Endothelial cell of umbilical vein (primary cell): ENCODE data around the gene EIF1AD. TPM values are rescaled to one million over a fixed set of nuclear protein-coding genes. Genes with fewer than 3 reads are reported as not detected.

Experiments
- BruUV-seq: library from RNA; stranded (reverse); fragments of 400-500 nt; replicated peaks from 2 replicates; lab custom pipeline; 2021; lab: Mats Ljungman, UMichigan
- CTCF ChIA-PET: fragments of 300-600, 350-600 bp; sonication (Branson Sonifier 250); formaldehyde crosslinking; loops from one replicate; lab custom pipeline; 2021; ENCODE audit warnings: antibody characterized with exemption, inconsistent platforms; lab: Charles Lee
- POLR2A ChIA-PET: fragments of 300-600, 350-600 bp; sonication (Branson Sonifier 250); formaldehyde crosslinking; loops from one replicate; lab custom pipeline; 2021; ENCODE audit warnings: antibody characterized with exemption, inconsistent platforms; lab: Charles Lee
- DNase-seq: peaks from one replicate; pipeline ENCODE4 v3.0.0-alpha.2; 2011; ENCODE audit warnings: low read depth, low spot score
- FAIRE-seq: peaks from 2 replicates; lab custom pipeline; 2011; peaks lifted over from hg19 to GRCh38; lab: Jason Lieb, UNC
- H2AFZ ChIP-seq: 2 replicates; pipeline ENCODE4 v1.6.0; 2012; ENCODE audit warnings: low read depth, low read length, control low read depth, inconsistent platforms
- H3K27ac ChIP-seq: 2 replicates; pipeline ENCODE4 v1.5.1; 2011; ENCODE audit warnings: low read depth, mild to moderate bottlenecking, control low read depth, low read length, moderate library complexity; ENCODE audit not compliant: insufficient read depth
- H3K27me3 ChIP-seq, 2 experiments: 2 replicates each; pipeline versions ENCODE4 v1.6.0 to v1.6.1; 2011; ENCODE audit warnings: low read length in 2 of 2, mixed read lengths in 1 of 2; ENCODE audit not compliant: control insufficient read depth in 2 of 2, insufficient read depth in 2 of 2
- H3K36me3 ChIP-seq, 2 experiments: 2 replicates in 1 of 2; 3 replicates in 1 of 2; pipeline ENCODE4 v1.5.1; 2011; ENCODE audit warnings: low read length in 2 of 2, mild to moderate bottlenecking in 1 of 2, moderate library complexity in 1 of 2; ENCODE audit not compliant: control insufficient read depth in 2 of 2, insufficient read depth in 2 of 2; ENCODE audit errors: extremely low read depth in 1 of 2
- H3K4me1 ChIP-seq: 3 replicates; pipeline ENCODE4 v1.5.1; 2011; ENCODE audit warnings: mild to moderate bottlenecking, low read length; ENCODE audit not compliant: control insufficient read depth, insufficient read depth; ENCODE audit errors: extremely low read depth
- H3K4me2 ChIP-seq: 2 replicates; pipeline ENCODE4 v1.6.1; 2011; ENCODE audit warnings: low read length, control low read depth, mixed read lengths; ENCODE audit not compliant: insufficient read depth
- H3K4me3 ChIP-seq, 3 experiments: fragments of 200-600 bp in 1 of 3; sonication (generic), shearing (Covaris generic) in 1 of 3; replicated peaks in 1 of 3; 2 replicates each; pipeline ENCODE4 v1.5.1; 2011 to 2016; ENCODE audit warnings: control low read depth in 3 of 3, low read length in 3 of 3, mild to moderate bottlenecking in 2 of 3, inconsistent platforms in 1 of 3, low read depth in 1 of 3, moderate library complexity in 1 of 3; ENCODE audit not compliant: insufficient read depth in 1 of 3
- H3K79me2 ChIP-seq: 2 replicates; pipeline ENCODE4 v1.6.0; 2012; ENCODE audit warnings: low read length, inconsistent platforms; ENCODE audit not compliant: control insufficient read depth, insufficient read depth
- H3K9ac ChIP-seq: replicated peaks from 2 replicates; pipeline ENCODE3; 2011; ENCODE audit warnings: low read length, control low read depth; ENCODE audit not compliant: insufficient read depth; ENCODE audit errors: extremely low read depth
- H3K9me1 ChIP-seq: replicated peaks from 3 replicates; pipeline ENCODE4 v1.6.0; 2011; ENCODE audit warnings: mild to moderate bottlenecking, low read length; ENCODE audit not compliant: control insufficient read depth, insufficient read depth; ENCODE audit errors: extremely low read depth
- H3K9me3 ChIP-seq: replicated peaks from 2 replicates; pipeline ENCODE4 v1.5.1; 2012; ENCODE audit warnings: low read length, inconsistent platforms; ENCODE audit not compliant: control insufficient read depth, insufficient read depth
- H4K20me1 ChIP-seq: replicated peaks from 2 replicates; pipeline ENCODE3; 2011; ENCODE audit warnings: mild to moderate bottlenecking, low read length; ENCODE audit not compliant: control insufficient read depth, insufficient read depth; ENCODE audit errors: extremely low read depth
- EZH2 ChIP-seq: IDR thresholded peaks from 2 replicates; pipeline ENCODE4 v1.6.1; 2012; ENCODE audit warnings: borderline replicate concordance, low read depth, mild to moderate bottlenecking, moderate library complexity, low read length, inconsistent platforms; ENCODE audit not compliant: severe bottlenecking
- FOS ChIP-seq: IDR thresholded peaks from 2 replicates; pipeline ENCODE4 v1.6.1; 2011; ENCODE audit warnings: mild to moderate bottlenecking, low read length, moderate library complexity, borderline replicate concordance; ENCODE audit not compliant: insufficient read depth
- GATA2 ChIP-seq: IDR thresholded peaks from 2 replicates; pipeline ENCODE4 v1.7.0; 2011; ENCODE audit warnings: low read depth, mild to moderate bottlenecking, moderate library complexity, mixed read lengths, low read length; ENCODE audit not compliant: insufficient read length, insufficient read depth
- JUN ChIP-seq: IDR thresholded peaks from 2 replicates; pipeline ENCODE4 v1.6.1; 2011; ENCODE audit warnings: borderline replicate concordance, low read depth; ENCODE audit not compliant: insufficient read length, insufficient read depth
- MYC ChIP-seq: IDR thresholded peaks from one replicate; pipeline ENCODE4 v1.6.1; 2011; ENCODE audit warnings: mild to moderate bottlenecking, low read depth, low read length
- POLR2A ChIP-seq: IDR thresholded peaks from 2 replicates; pipeline ENCODE4 v1.6.1; 2012; ENCODE audit warnings: low read depth, mild to moderate bottlenecking, control low read depth, low read length
- POLR2AphosphoS5 ChIP-seq: IDR thresholded peaks from 2 replicates; pipeline ENCODE4 v1.6.1; 2012; ENCODE audit warnings: low read depth, mild to moderate bottlenecking, control low read depth, low read length, moderate library complexity; ENCODE audit not compliant: insufficient read depth
- dilution Hi-C: fragments of 300-500 bp; cut with MboI; formaldehyde crosslinking; loops from one replicate; pipeline ENCODE4 v1.15.0; 2019; ENCODE audit warnings: low sequenced_read_pairs; ENCODE audit not compliant: extremely low pct_ligation_motif_present
- intact Hi-C: fragments of 100-400 bp; cut with micrococcal nuclease; formaldehyde crosslinking; loops from one replicate; pipeline ENCODE4 v1.10.0; 2022
- polyA plus RNA-seq, 4 experiments: library from polyadenylated mRNA; depleted of rRNA in 3 of 4; stranded (reverse) in 3 of 4; unstranded in 1 of 4; fragments of >200 nt; gene quantifications; 2 replicates each; pipeline versions ENCODE4 v1.2.1 to v1.2.3, GENCODE V29; 2011 to 2012; ENCODE audit warnings: missing spikeins in 1 of 4
- total RNA-seq: library from RNA; stranded (reverse); gene quantifications from 2 replicates; pipeline ENCODE4 v1.2.3, GENCODE V29; 2021
- TF ChIP-seq, protein P1 (sequence below): IDR thresholded peaks from 2 replicates; pipeline ENCODE4 v1.6.1; 2011; ENCODE audit not compliant: insufficient read depth, insufficient read length
- TF ChIP-seq, protein P2 (sequence below), 2 donors: IDR thresholded peaks; 1 replicate in 1 of 2; 2 replicates in 1 of 2; pipeline ENCODE4 v1.5.1; 2011; ENCODE audit warnings: low read length in 2 of 2, mild to moderate bottlenecking in 2 of 2, moderate library complexity in 2 of 2, control low read depth in 1 of 2, inconsistent platforms in 1 of 2, low read depth in 1 of 2; ENCODE audit not compliant: insufficient read depth in 1 of 2; ENCODE audit errors: extremely low read depth in 1 of 2

Gene EIF1AD
- total and polyA plus RNA-seq, 2 donors (not counting 3 experiments of a cell fraction or from before 2014, with no cell fraction given), result 39.3 to 39.7 TPM

DNA sequence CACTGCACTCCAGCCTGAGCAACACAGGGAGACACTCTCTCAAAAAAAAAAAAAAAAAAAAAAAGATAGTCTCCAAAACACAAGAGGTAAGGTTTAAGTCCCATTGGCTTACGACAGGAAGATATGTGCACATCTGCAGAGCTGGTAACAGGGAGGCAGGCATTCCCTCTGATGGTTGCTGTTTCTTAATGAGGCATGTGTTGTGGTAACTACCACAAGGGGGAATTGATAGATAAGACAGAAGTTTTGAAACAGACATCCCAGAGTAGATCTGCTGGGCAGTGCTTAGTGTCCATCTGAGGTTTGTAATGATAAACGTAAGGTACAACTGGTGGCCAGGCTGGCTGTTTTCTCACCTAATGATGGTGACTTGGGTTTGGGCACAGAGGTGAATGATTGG, 4.7 kb downstream of the EIF1AD start:
- FAIRE-seq, result no peak
- TF ChIP-seq MYC, result no peak
- TF ChIP-seq, protein P1, sequence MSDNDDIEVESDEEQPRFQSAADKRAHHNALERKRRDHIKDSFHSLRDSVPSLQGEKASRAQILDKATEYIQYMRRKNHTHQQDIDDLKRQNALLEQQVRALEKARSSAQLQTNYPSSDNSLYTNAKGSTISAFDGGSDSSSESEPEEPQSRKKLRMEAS, result no peak
- no peak for TF ChIP-seq FOS
- TF ChIP-seq POLR2A, result no peak
- TF ChIP-seq, protein P2, sequence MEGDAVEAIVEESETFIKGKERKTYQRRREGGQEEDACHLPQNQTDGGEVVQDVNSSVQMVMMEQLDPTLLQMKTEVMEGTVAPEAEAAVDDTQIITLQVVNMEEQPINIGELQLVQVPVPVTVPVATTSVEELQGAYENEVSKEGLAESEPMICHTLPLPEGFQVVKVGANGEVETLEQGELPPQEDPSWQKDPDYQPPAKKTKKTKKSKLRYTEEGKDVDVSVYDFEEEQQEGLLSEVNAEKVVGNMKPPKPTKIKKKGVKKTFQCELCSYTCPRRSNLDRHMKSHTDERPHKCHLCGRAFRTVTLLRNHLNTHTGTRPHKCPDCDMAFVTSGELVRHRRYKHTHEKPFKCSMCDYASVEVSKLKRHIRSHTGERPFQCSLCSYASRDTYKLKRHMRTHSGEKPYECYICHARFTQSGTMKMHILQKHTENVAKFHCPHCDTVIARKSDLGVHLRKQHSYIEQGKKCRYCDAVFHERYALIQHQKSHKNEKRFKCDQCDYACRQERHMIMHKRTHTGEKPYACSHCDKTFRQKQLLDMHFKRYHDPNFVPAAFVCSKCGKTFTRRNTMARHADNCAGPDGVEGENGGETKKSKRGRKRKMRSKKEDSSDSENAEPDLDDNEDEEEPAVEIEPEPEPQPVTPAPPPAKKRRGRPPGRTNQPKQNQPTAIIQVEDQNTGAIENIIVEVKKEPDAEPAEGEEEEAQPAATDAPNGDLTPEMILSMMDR (IDR thresholded peaks at IDR 0.05; ENCODE audit: extremely low read depth in 1 of 2, insufficient read depth in 1 of 2, low read depth in 1 of 2, low read length in 2 of 2), result no peak
- TF ChIP-seq POLR2AphosphoS5, result no peak
- TF ChIP-seq JUN, result no peak
- no peak for TF ChIP-seq EZH2
- no peak for TF ChIP-seq GATA2
- H3K4me2 ChIP-seq, result no peak overlapping the region
- ChIA-PET POLR2A (no interaction called here), CTCF (interaction anchor here (1.0 to 1.2 kb wide), 2 partner anchors 47 to 217 kb away, joined by 3 to 5 read pairs; no protein-coding TSS in a partner anchor)
- H3K4me1 ChIP-seq, result peaks cover 3% of the 10 kb centered on the region
- no peak overlapping the region for H3K4me3 ChIP-seq
- no peaks in the 10 kb centered on the region for H4K20me1 ChIP-seq
- H3K9ac ChIP-seq, result no peak overlapping the region
- no peak for DNase-seq
- peaks cover 18 to 23% of the 10 kb centered on the region in 2 experiments for H3K36me3 ChIP-seq
- intact Hi-C loops (no loop called here), dilution Hi-C loops (no loop called here)
- no TSS peak for BruUV-seq
- H3K9me3 ChIP-seq, result no peaks in the 10 kb centered on the region
- H3K9me1 ChIP-seq, result no peaks in the 10 kb centered on the region
- no peak overlapping the region for H3K27ac ChIP-seq
- H3K79me2 ChIP-seq, result peaks cover 23% of the 10 kb centered on the region
- no peak overlapping the region for H2AFZ ChIP-seq
- no peaks in the 10 kb centered on the region for H3K27me3 ChIP-seq
